Stimulated activated memory B cell treated with anti-CD40 and anti-IgM and Interleukin-4, amounts not matched to agents 10 μg/mL and 1 μg/mL and 100 μg/mL, for 72 hours (primary cell): ENCODE data around the gene FBXO46.

Experiments used
- ATAC-seq: fragments of 150-1000 bp; cut with Tn5 transposase; 2 replicates; pipeline ENCODE4 v1.10.0; 2021
- H3K27ac Mint-ChIP-seq: one replicate; pipeline ENCODE4 v1.8.0; 2022; ENCODE audit warnings: mild to moderate bottlenecking, mixed read lengths
- H3K27me3 Mint-ChIP-seq: one replicate; pipeline ENCODE4 v1.8.0; 2022; ENCODE audit warnings: mixed read lengths
- H3K36me3 Mint-ChIP-seq: one replicate; pipeline ENCODE4 v1.8.0; 2022; ENCODE audit warnings: mixed read lengths
- H3K4me1 Mint-ChIP-seq: one replicate; pipeline ENCODE4 v1.8.0; 2022; ENCODE audit warnings: mixed read lengths
- H3K4me3 Mint-ChIP-seq: one replicate; pipeline ENCODE4 v1.8.0; 2022; ENCODE audit warnings: mild to moderate bottlenecking, moderate library complexity, mixed read lengths
- H3K9me3 Mint-ChIP-seq: one replicate; pipeline ENCODE4 v1.8.0; 2022; ENCODE audit warnings: mixed read lengths

FBXO46 gene

DNA sequence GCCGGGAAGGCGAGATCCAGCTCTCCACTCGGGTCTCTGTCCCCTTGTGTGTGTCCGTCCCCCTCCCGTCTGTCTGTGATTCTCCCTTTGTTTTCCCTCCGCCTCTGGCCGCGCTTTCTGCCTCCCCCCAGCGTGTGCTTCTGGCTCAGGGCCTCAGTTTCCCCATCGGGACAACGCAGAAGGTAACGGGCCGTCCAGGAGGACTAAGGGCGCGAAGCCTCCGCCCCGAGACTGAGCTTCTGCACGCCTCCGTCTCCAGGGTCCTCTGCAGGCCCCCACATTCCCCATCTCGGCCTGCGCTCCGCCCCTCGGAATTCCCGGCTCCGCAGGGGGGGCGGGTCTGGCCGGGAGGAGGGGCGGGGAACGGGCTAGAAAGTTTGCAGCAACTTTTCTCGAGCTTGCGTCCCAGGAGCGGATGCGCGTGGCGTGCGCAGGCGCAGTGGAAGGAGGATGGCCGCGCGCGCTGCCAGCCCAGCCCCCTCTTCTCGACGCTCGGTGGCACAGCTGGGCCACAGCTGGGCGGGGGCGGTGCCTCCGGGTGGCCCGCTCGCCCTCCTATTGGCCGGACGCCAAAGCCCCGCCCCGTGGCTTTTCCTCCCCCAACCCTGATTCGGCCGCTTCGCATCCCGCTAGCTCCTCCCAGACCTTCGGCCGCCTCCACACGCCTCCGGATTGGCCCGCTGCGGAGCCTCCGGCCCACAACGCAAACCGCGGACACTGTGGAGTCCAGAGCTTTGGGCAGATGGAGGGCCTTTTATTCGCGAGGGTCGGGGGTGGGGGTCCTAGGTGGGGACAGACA lies 38.5 kb upstream of the FBXO46 start, which contains the start of gene SIX5:
TSS of gene SIX5 (minus strand) at position 269 of the 799 bp plus-strand sequence. CDS start 408 bp downstream, outside the sequence.
- Mint-ChIP-seq H3K27me3 (peaks cover 33% of the 10 kb centered on the region), H3K36me3 (no peaks in the 10 kb centered on the region), H3K4me1 (peaks cover 42% of the 10 kb centered on the region), H3K9me3 (no peaks in the 10 kb centered on the region), H3K27ac (peak within 1 kb of the TSS; percentile 79), H3K4me3 (peak within 1 kb of the TSS; percentile 85)
- peak; percentile 87 for ATAC-seq

DNA sequence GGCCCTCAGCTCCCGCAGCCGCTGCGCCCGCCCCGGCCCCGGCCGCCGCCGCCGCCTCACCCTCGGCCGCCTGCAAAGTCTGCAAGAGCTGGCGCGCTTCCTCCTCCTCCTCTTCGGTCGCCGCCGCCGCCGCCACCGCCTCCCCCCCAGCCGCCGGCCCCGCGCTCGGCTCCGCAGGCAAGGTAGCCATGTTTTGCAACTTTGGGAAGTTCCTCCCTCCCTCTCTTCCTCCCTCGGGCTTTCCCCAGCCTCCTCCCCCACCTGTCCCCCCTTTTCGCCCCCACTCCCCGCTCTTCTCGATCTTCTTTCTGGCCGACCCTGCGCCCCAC lies 37.9 kb upstream of the FBXO46 start:
- Mint-ChIP-seq H3K9me3 (no peaks in the 10 kb centered on the region), H3K27me3 (peaks cover 33% of the 10 kb centered on the region), H3K36me3 (no peaks in the 10 kb centered on the region), H3K4me1 (peaks cover 42% of the 10 kb centered on the region), H3K4me3 (peak overlapping the region; percentile 85), H3K27ac (peak overlapping the region; percentile 79)
- no peak for ATAC-seq

DNA sequence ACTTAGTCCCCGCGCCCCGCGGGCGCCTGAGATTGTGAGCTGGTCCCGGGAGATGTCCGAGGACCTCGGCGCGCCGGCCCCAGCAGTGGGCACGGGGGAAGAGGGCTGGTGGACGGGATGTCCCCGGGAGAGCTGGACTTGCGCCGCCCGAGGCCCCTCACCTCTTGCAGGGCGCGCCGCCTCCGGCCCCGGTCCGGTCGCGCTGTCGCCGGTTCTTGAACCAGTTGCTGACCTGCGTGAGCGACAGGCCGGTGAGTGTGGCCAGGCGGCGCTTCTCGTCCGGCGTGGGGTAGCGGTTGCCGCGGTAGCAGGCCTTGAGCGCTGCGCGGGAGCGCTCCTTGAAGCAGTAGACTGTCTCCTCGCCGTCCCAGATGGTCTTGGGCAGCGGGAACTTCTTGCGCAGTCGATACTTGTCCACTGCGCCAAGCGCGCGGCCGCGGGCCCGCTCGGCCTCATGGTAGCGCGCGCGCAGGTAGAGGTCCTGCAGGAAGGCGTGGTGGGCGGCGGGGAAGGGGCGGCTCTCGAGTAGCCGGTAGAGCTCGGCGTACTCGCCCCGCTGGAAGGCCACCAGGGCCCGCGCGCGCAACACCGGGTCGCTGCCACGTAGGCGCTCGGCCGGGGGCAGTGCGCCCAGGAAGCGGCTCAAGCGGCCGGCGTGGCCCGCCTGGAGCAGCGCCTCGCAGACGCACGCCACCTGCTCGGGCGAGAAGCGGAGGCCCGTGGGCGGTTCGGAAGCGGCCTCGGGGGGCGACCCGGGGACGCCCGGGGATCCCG lies 37.4 kb upstream of the FBXO46 start:
- Mint-ChIP-seq H3K4me1 (peaks cover 42% of the 10 kb centered on the region), H3K4me3 (peak overlapping the region; percentile 73), H3K27me3 (peaks cover 33% of the 10 kb centered on the region), H3K36me3 (no peaks in the 10 kb centered on the region), H3K9me3 (no peaks in the 10 kb centered on the region), H3K27ac (peak overlapping the region; percentile 79)
- no peak for ATAC-seq

DNA sequence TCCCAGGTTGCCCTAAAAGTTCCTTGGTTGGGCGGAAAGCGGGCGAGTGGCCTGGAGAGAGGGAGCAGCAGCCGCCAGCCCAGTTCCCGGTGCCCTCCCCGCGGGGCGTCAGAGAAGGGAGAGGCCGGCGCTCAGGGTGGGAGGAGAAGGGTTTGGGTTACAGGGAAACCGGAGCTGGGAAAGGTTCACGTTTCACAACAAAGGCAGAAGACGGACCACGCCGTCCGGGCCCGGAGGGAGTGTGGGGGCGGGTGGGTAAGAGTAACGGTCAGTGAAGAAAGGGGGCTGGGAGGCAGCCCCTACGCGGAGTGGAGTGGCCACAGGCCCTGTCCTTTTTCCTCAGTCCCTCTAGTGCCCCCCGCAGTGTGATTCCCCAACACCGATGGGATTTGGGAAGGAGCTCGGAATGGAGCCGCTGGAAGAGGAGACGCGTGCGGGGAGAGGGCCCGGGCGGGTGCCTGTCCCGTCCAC lies 36.7 kb upstream of the FBXO46 start:
- peak overlapping the region; percentile 73 for H3K4me3 Mint-ChIP-seq
- H3K27me3 Mint-ChIP-seq = peaks cover 33% of the 10 kb centered on the region
- no peak overlapping the region for H3K27ac Mint-ChIP-seq
- no peaks in the 10 kb centered on the region for H3K9me3 Mint-ChIP-seq
- no peaks in the 10 kb centered on the region for H3K36me3 Mint-ChIP-seq
- peaks cover 40% of the 10 kb centered on the region for H3K4me1 Mint-ChIP-seq
- ATAC-seq = no peak

DNA sequence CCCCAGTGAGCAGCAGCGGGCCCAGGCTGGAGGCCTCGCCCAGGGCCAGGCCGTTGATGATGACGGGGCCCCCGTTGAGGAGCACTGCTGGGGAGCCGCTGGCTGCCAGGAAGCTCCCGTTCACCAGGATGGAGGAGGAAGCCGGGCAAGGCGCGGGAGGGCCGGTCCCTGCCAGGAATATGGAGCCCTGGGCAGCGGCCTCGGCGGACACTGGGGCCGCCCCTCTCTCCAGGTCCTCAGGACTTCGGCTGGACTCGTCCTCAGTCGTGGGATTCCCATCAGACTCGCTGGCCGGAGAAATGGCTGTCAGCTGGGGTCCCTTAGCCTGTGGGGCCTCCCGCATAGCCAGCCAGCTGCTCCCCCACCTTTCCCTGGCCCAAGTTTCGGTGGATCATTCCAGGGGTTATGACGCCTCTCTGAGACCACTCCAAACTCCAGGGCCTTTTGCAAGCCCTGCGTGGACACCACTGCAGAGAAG lies 36.2 kb upstream of the FBXO46 start:
- peaks cover 33% of the 10 kb centered on the region for H3K27me3 Mint-ChIP-seq
- no peak overlapping the region for H3K27ac Mint-ChIP-seq
- H3K4me3 Mint-ChIP-seq = peak overlapping the region; percentile 73
- no peaks in the 10 kb centered on the region for H3K9me3 Mint-ChIP-seq
- ATAC-seq = no peak
- H3K4me1 Mint-ChIP-seq = peaks cover 34% of the 10 kb centered on the region
- H3K36me3 Mint-ChIP-seq = no peaks in the 10 kb centered on the region

DNA sequence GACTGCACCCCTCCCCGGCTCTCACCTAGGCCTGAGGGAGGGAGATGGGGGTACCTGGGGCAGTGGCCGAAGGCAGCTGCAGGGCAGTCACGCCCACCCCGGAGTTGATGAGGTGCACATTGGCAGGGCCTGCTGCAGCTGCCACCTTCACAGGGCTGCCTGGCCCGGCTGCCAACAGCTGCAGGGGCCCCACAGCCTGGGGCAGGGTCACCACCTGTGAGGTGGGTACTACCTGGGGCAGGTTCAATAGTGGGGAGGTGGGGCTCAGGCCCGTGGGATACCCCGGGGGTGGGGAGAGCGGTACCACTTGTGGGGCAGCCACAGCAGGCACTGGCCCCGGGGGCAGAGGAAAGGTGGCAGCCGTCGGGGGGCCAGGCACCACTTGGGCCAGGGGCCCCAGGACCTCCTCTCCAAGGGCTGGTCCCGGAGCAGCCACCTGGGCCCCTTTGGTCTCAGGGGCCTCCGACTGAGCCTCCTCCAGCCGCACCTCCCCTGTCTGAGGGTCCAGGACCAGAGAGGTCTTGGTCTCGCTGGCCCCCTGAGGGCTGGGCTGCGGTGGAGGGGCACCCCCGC lies 35.7 kb upstream of the FBXO46 start:
- peaks cover 34% of the 10 kb centered on the region for H3K4me1 Mint-ChIP-seq
- ATAC-seq = no peak
- H3K27ac Mint-ChIP-seq = no peak overlapping the region
- no peaks in the 10 kb centered on the region for H3K36me3 Mint-ChIP-seq
- peaks cover 33% of the 10 kb centered on the region for H3K27me3 Mint-ChIP-seq
- H3K9me3 Mint-ChIP-seq = no peaks in the 10 kb centered on the region
- H3K4me3 Mint-ChIP-seq = no peak overlapping the region

DNA sequence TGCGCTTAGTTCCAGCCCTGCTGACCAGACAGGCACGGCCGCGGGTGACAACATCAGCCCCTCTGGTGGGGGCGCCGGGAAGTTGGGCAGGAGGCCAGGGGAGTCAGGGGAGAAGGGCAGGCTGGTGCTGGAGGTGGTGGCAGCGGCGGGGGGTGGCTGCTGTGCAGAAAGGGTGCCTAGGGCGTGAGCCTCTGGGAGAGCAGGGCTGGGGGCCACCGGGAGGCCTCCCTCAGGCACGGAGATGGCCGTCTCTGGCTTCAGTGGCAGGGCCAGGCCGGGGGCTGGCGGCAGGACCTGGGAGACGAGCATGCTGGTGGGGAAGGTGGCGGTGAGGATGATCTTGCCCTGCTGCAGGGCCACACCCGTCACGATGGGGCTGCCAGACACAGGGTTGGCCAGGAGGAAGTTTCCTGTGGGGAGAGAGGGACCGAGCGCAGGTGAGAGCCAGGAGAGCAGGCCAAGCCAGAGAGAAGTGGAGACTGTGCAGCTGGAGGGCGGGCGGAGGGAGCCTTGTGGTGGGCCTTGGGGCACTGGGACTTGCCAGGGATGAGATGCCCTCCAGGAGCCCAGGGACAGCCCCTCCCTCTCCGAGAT lies 35.1 kb upstream of the FBXO46 start:
- Mint-ChIP-seq H3K4me3 (no peak overlapping the region), H3K27me3 (peaks cover 33% of the 10 kb centered on the region), H3K27ac (no peak overlapping the region), H3K36me3 (no peaks in the 10 kb centered on the region), H3K4me1 (peaks cover 30% of the 10 kb centered on the region), H3K9me3 (no peaks in the 10 kb centered on the region)
- ATAC-seq = no peak

DNA sequence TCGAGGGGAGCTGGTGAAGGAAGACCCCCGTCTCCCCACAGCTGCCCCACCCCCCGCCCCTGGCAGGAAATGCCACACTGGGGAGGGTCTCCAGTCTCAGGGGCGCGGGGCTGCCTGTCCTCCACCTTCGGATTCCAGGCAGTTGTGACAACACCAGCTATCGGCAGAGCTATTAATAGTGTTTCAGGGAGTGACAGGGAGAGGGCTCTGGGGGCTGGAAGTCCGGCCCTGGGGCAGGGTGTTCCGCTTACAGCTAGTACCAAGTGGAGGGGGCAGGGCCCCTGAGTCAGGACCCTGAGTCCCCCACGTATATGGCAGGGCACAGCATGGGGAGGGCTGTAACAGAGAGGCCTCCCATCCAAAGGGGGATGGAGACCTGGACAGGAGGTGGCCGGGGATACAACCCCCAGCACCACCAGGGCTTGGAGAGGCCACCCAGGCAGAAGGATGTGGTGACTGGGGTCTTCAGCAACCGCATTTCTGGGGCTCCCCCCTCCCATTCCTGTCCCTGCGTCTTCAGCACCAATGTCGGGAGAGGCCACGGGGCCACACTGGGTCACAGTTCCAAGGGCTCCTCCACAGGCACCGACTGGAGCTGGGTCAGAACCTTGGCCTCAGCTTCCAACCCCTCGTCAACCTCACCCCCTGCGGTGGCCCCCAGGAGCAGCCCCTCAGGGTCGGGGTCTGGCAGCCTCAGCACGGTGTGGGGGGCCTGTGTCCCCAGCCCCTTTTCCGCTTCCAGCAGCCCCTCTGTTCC lies 34.4 kb upstream of the FBXO46 start:
- peaks cover 23% of the 10 kb centered on the region for H3K4me1 Mint-ChIP-seq

DNA sequence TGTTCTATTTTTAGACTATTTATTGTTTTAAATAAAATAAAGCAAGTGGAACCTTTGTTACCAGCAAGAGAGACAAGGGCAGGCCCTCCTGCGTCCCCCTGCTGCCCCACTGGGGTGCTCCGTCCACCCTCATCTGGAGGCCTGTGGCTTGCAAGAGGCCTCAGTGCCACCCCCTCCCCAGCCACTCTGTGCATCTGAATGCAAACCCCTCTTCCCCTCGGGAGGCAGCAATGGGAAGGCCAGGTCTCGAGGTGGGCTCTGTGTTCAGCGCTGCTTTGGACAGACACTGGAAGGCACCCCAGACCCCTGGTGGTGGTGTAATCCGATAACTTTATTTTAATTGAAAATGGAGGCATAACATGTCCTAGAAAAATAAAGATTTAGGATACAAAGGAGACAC lies 33.8 kb upstream of the FBXO46 start:
- Mint-ChIP-seq H3K27ac (no peak overlapping the region), H3K36me3 (no peaks in the 10 kb centered on the region), H3K4me3 (no peak overlapping the region), H3K9me3 (no peaks in the 10 kb centered on the region), H3K27me3 (peaks cover 43% of the 10 kb centered on the region), H3K4me1 (peaks cover 17% of the 10 kb centered on the region)
- ATAC-seq = no peak

More for the DNA sequence above, 34.4 kb upstream of the FBXO46 start:
- no peak for ATAC-seq
- H3K9me3 Mint-ChIP-seq = no peaks in the 10 kb centered on the region
- H3K36me3 Mint-ChIP-seq = no peaks in the 10 kb centered on the region
- H3K4me3 Mint-ChIP-seq = no peak overlapping the region
- H3K27me3 Mint-ChIP-seq = peaks cover 36% of the 10 kb centered on the region
- H3K27ac Mint-ChIP-seq = no peak overlapping the region

DNA sequence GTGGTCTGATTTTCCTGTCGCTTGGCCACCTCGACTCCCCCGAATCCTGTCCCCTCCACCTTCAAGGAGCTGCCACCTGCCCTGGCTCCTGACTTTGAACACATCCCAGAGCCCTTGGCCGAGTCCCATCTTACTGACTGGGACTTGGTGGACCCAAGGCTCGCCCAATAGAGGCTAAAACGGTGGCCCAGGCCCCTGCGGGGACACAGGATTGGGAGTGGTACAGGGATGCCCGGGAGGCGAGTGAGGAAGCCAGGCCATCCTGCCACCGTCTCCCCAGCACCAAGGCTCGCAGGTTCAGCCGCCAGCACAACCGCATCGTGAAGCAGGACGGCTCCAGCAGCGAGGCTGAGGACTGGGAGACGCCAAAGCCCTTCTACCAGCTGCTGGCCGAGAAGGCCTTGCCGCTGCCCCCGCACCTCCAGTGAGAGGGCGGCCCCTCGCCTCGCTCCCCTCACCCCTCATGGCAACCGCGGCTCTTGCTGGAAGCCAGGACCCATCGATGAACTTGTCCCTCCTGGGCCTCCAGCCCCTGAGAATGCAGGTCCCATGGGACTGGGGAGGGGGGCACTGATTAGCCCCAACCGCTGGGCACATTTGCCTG lies 33.1 kb upstream of the FBXO46 start:
- ATAC-seq = no peak
- Mint-ChIP-seq H3K9me3 (no peaks in the 10 kb centered on the region), H3K27me3 (peaks cover 50% of the 10 kb centered on the region), H3K36me3 (no peaks in the 10 kb centered on the region), H3K4me1 (peaks cover 12% of the 10 kb centered on the region), H3K4me3 (no peak overlapping the region), H3K27ac (no peak overlapping the region)

DNA sequence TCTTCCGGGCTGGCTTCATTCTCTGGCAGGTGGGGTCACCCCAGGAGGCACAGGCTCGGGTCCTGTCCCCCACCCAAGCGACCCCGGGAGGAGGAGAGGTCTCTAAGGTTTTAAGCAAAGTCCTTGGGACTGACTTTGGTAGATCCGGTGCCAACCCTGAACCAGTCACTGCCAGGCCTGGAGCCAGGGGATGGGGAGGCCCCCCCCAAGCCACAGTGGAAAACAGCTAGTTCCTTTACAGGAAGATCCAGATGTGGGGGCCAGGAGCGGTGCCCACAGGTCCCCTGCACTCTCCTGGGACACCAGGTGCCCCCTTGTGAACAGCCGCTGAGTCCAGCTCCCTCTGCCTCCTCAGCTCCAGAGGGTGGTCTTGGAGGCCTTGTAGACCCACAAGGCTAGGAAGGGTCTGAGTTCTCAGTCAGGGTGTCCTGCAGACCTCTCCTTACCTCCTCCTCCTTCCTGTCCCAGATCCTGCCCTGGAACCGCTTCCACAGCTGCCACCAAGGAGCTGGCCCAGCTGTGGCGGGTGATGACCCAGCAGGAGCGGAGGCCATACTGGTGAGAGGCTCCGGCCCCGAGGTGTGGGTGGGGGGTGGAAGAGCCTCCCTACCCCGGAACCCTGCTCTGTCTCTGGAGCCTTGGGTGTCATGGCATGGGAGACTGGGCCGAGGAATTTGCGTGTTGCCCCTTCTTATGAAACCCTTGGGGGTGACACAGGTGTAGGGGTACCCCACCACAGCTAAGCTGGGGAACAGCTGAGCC lies 32.4 kb upstream of the FBXO46 start:
- no peak for ATAC-seq
- Mint-ChIP-seq H3K4me1 (peaks cover 10% of the 10 kb centered on the region), H3K27ac (no peak overlapping the region), H3K4me3 (no peak overlapping the region), H3K27me3 (peaks cover 57% of the 10 kb centered on the region), H3K9me3 (no peaks in the 10 kb centered on the region), H3K36me3 (no peaks in the 10 kb centered on the region)

DNA sequence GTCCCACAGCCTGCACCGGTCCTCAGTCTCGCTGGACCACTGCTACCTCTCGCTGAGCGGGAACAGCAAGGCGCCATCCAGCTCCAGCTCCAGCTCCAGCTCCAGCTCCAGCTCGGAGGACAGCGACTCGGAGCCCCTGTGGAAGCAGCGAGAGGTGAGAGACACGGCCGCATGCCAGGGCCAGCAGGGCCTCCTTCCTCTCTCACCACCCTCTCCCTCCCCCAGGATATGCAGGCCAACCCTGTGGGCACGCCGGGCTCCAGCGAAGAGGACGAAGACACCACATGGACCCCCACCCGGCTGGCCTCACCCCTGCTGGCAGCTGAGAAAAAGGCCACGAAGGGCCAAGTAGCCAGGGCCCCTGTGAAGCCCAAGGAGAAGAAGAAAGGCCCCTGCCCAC lies 31.0 kb upstream of the FBXO46 start:
- no peaks in the 10 kb centered on the region for H3K4me1 Mint-ChIP-seq
- no peaks in the 10 kb centered on the region for H3K9me3 Mint-ChIP-seq
- no peak for ATAC-seq
- no peak overlapping the region for H3K27ac Mint-ChIP-seq
- no peaks in the 10 kb centered on the region for H3K36me3 Mint-ChIP-seq
- no peak overlapping the region for H3K4me3 Mint-ChIP-seq
- peaks cover 51% of the 10 kb centered on the region for H3K27me3 Mint-ChIP-seq

DNA sequence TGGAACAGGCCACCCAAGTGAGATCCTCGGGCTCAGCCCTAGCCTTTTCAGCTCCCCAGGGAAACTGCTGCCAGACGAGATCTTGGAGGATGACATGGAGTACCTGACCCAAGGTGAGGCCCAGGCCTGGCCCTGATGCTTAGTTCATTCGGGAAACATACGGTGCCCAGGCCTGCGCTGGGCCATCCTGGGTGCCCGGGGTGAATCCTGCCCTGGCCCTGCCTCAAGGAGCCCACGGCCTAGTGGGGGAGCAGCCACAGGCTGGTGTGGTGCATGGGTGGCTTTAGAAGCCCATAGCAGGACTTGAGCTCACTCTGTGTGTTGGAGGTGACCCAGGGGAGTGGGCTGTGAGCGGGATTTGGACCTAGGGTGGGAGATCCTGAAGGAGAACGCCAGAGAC lies 28.2 kb upstream of the FBXO46 start:
- Mint-ChIP-seq H3K27ac (no peak overlapping the region), H3K4me3 (no peak overlapping the region), H3K36me3 (no peaks in the 10 kb centered on the region), H3K9me3 (no peaks in the 10 kb centered on the region), H3K4me1 (no peaks in the 10 kb centered on the region), H3K27me3 (peaks cover 34% of the 10 kb centered on the region)
- no peak for ATAC-seq

DNA sequence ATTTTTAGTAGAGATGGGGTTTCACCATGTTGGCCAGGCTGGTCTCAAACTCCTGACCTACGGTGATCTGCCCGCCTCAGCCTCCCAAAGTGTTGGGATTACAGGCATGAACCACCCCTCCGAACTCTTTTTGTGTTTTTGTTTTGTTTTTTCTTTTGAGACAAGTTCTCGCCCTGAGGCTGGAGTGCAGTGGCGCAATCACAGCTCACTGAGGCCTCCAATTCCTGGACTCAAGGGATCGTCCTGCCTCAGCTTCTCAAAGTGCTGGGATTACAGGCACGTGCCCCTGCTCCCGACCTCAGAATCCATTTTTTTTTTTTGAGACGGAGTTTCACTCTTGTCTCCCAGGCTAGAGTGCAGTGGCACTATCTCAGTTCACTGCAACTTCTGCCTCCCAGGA lies 27.0 kb upstream of the FBXO46 start:
- ATAC-seq = no peak
- Mint-ChIP-seq H3K9me3 (no peaks in the 10 kb centered on the region), H3K4me3 (no peak overlapping the region), H3K4me1 (no peaks in the 10 kb centered on the region), H3K27me3 (peaks cover 34% of the 10 kb centered on the region), H3K36me3 (no peaks in the 10 kb centered on the region), H3K27ac (no peak overlapping the region)
